Gastroesophageal sphincter (tissue), 4 donors: Measurements from ENCODE around the gene DYRK1A. TPM values are rescaled to one million over a fixed set of nuclear protein-coding genes. Genes with fewer than 3 reads are reported as not detected.
"Not testable (repeated sequence)": the region's sequence is repeated elsewhere in the genome, so short reads cannot be mapped to it uniquely, and the experiment has no call there.

Experiments used
- ATAC-seq: fragments of 150-250 bp; one replicate; pipeline ENCODE4 v1.9.1; 2016; ENCODE audit warnings: mild to moderate bottlenecking, moderate library complexity
- H3K27ac ChIP-seq, 4 donors: fragments of 200-600 bp; sonication (generic) in 3 of 4; 1 replicate in 3 of 4; 2 replicates in 1 of 4; pipeline ENCODE4 v1.5.1; 2016 to 2019
- H3K27me3 ChIP-seq: fragments of 200-600 bp; sonication (generic); one replicate; pipeline ENCODE4 v1.5.1; 2019
- H3K36me3 ChIP-seq, 2 donors: fragments of 200-600 bp; sonication (generic); one replicate each; pipeline ENCODE4 v1.5.1; 2019; ENCODE audit warnings: control low read depth in 1 of 2
- H3K4me1 ChIP-seq, 3 donors: fragments of 200-600 bp; sonication (generic); 1 replicate in 2 of 3; 2 replicates in 1 of 3; pipeline ENCODE4 v1.5.1; 2016 to 2019; ENCODE audit warnings: control low read depth in 2 of 3
- H3K4me3 ChIP-seq, 2 donors: fragments of 200-600 bp; sonication (generic); one replicate each; pipeline ENCODE4 v1.5.1; 2019; ENCODE audit warnings: mild to moderate bottlenecking in 1 of 2, moderate library complexity in 1 of 2
- H3K9me3 ChIP-seq, 3 donors: fragments of 200-600 bp; sonication (generic); one replicate each; pipeline ENCODE4 v1.5.1; 2017 to 2019; ENCODE audit warnings: control low read depth in 2 of 3
- CTCF ChIP-seq, 4 experiments: fragments of 200-600 bp in 2 of 4; fragments of 450-650 bp in 2 of 4; sonication (generic) in 1 of 4; IDR thresholded peaks; one replicate each; pipeline ENCODE4 v1.5.1; 2017 to 2019; ENCODE audit warnings: antibody characterized with exemption in 4 of 4, mild to moderate bottlenecking in 2 of 4, moderate library complexity in 2 of 4
- EP300 ChIP-seq: sonication (generic); formaldehyde crosslinking; IDR thresholded peaks from one replicate; pipeline ENCODE4 v1.6.1; 2017; ENCODE audit warnings: antibody characterized with exemption, mild to moderate bottlenecking
- POLR2A ChIP-seq, 2 donors: fragments of 450-650 bp; IDR thresholded peaks; one replicate each; pipeline ENCODE4 v1.6.1; 2017; ENCODE audit warnings: antibody characterized with exemption in 2 of 2, mild to moderate bottlenecking in 2 of 2, moderate library complexity in 1 of 2
- POLR2AphosphoS5 ChIP-seq: sonication (generic); formaldehyde crosslinking; IDR thresholded peaks from one replicate; pipeline ENCODE4 v1.6.1; 2017; ENCODE audit warnings: antibody characterized with exemption
- WGBS, 2 donors: methylation state at CpG; one replicate each; pipeline ENCODE4 v1.1.5; 2018; ENCODE audit warnings: low coverage in 1 of 2; 5-methylcytosine and 5-hydroxymethylcytosine counted together
- total RNA-seq, 4 donors: library from RNA; depleted of rRNA; stranded (reverse); fragments of >200 nt; gene quantifications; one replicate each; pipeline ENCODE4 v1.1.0, GENCODE V29; 2016

The DYRK1A gene
- total RNA-seq, 4 donors from 2014 or later = 85.1 to 102 (median 94.0) TPM

GRCh38 chr21:37546299-37546908 is 179.8 kb downstream of the DYRK1A start:
- no peaks in the 10 kb centered on the region for H3K36me3 ChIP-seq
- H3K4me3 ChIP-seq = no peak overlapping the region
- H3K27me3 ChIP-seq = peaks cover 7% of the 10 kb centered on the region
- peak overlapping the region in 1 of 4 donors; percentile 40 for H3K27ac ChIP-seq
- peak in 1 of 4 experiments; percentile 9 for TF ChIP-seq CTCF (IDR thresholded peaks at IDR 0.05)
- TF ChIP-seq EP300 = no peak
- peaks cover 0 to 6% (median 0%) of the 10 kb centered on the region in 3 donors for H3K9me3 ChIP-seq
- ATAC-seq = no peak
- 70 to 72% methylated on average over 17 to 20 of the region's 22 CpGs for WGBS, 2 donors
- peaks cover 0 to 24% (median 3%) of the 10 kb centered on the region in 3 donors for H3K4me1 ChIP-seq

- Histone ChIP-seq H3K4me1 (peaks cover 0 to 31% (median 3%) of the 10 kb centered on the region in 3 donors), H3K27ac (peak overlapping the region in 2 of 4 donors; percentile 17 to 40), H3K36me3 (no peaks in the 10 kb centered on the region), H3K9me3 (peaks cover 0 to 6% (median 0%) of the 10 kb centered on the region in 3 donors), H3K4me3 (no peak overlapping the region), H3K27me3 (peaks cover 7% of the 10 kb centered on the region)
- 31 to 52% methylated on average over 10 to 15 of the region's 23 CpGs for WGBS, 2 donors
- no peak for TF ChIP-seq POLR2A (IDR thresholded peaks at IDR 0.05)
- TF ChIP-seq EP300 = no peak
- no peak for TF ChIP-seq CTCF (IDR thresholded peaks at IDR 0.05)
- no peak for TF ChIP-seq POLR2AphosphoS5
- no peak for ATAC-seq
These were observed 180.5 kb downstream of the DYRK1A start for GRCh38 chr21:37546949-37547614.

- WGBS, 2 donors = 29 to 59% methylated on average over 2 of the region's 2 CpGs
- Histone ChIP-seq H3K4me1 (peaks cover 0 to 33% (median 3%) of the 10 kb centered on the region in 3 donors), H3K27ac (peak overlapping the region in 2 of 4 donors; percentile 17 to 40), H3K36me3 (no peaks in the 10 kb centered on the region), H3K27me3 (peaks cover 7% of the 10 kb centered on the region), H3K4me3 (no peak overlapping the region), H3K9me3 (peaks cover 0 to under 1% (median 0%) of the 10 kb centered on the region in 3 donors)
- ATAC-seq = no peak
- TF ChIP-seq POLR2AphosphoS5 (no peak), EP300 (no peak), CTCF (IDR thresholded peaks at IDR 0.05) (no peak)
These were observed 181.1 kb downstream of the DYRK1A start for GRCh38 chr21:37547615-37548200.

GRCh38 chr21:37548521-37548981 is 182.0 kb downstream of the DYRK1A start:
- H3K9me3 ChIP-seq = no peaks in the 10 kb centered on the region
- no peaks in the 10 kb centered on the region for H3K36me3 ChIP-seq
- no peak overlapping the region for H3K4me3 ChIP-seq
- H3K27me3 ChIP-seq = peaks cover 7% of the 10 kb centered on the region
- WGBS, 2 donors = 58 to 75% methylated on average over 2 of the region's 2 CpGs
- peaks cover 0 to 33% (median 3%) of the 10 kb centered on the region in 3 donors for H3K4me1 ChIP-seq
- no peak for TF ChIP-seq POLR2A (IDR thresholded peaks at IDR 0.05)
- TF ChIP-seq CTCF (IDR thresholded peaks at IDR 0.05) = no peak
- TF ChIP-seq EP300 = no peak
- TF ChIP-seq POLR2AphosphoS5 = no peak
- no peak for ATAC-seq
- H3K27ac ChIP-seq = no peak overlapping the region

- not testable (repeated sequence) for H3K4me3 ChIP-seq, ATAC-seq, H3K36me3 ChIP-seq, H3K27me3 ChIP-seq, H3K27ac ChIP-seq, H3K9me3 ChIP-seq
- WGBS, 2 donors = 83 to 86% methylated on average over 1 of the region's 4 CpGs
- peaks cover 0 to 33% (median 3%) of the 10 kb centered on the region in 3 donors for H3K4me1 ChIP-seq
These were observed 183.2 kb downstream of the DYRK1A start for GRCh38 chr21:37549730-37550129.
